ENCODE results near the gene MET. TPM values are rescaled to one million over a fixed set of nuclear protein-coding genes. Genes with fewer than 3 reads are reported as not detected.
"Not testable (repeated sequence)": the region's sequence is repeated elsewhere in the genome, so short reads cannot be mapped to it uniquely, and the experiment has no call there.

MET gene
- polyA plus RNA-seq, 2 of the 4 experiments (the other 2 are of a cell fraction) = 72.3 to 165 TPM

GRCh38 chr7:116653646-116654045, 18.4 kb upstream of the MET start:
- POLR2A ChIA-PET = interaction anchor here (1.2 kb wide), 1 partner anchor 23 kb away, joined by 3 read pairs; no protein-coding TSS in a partner anchor
- Histone ChIP-seq H3K4me1 (peaks cover 12% of the 10 kb centered on the region), H3K4me3 (no peak overlapping the region), H3K4me2 (peak overlapping the region; percentile 29), H3K27ac (peak overlapping the region in 1 of 2 experiments; percentile 23; a peak in 1 of 6 replicates), H3K9me3 (no peaks in the 10 kb centered on the region)
- CTCF ChIA-PET = interaction anchor here (0.9 to 1.6 kb wide), 4 partner anchors 18 to 157 kb away, joined by 3 to 5 read pairs (median 3); no protein-coding TSS in a partner anchor
- FAIRE-seq (no peak), DNase-seq (ENCODE audit: low read depth in 1 of 2, low spot score in 1 of 2) (no peak), ATAC-seq (no peak)
- TF ChIP-seq RARB (CRISPR knock-in tag; IDR thresholded peaks at IDR 0.05) = no peak
- WGBS (ENCODE audit: missing lambda C conversion rate) = 35% methylated on average over 2 of the region's 2 CpGs

GRCh38 chr7:116659248-116659647, 12.7 kb upstream of the MET start:
- H3K4me1 ChIP-seq; POLR2A ChIA-PET; H3K4me3 ChIP-seq; H3K27ac ChIP-seq; FAIRE-seq; DNase-seq (ENCODE audit: low read depth in 1 of 2, low spot score in 1 of 2); H3K4me2 ChIP-seq; ATAC-seq: not testable (repeated sequence)
- H3K9me3 ChIP-seq = peaks cover 11% of the 10 kb centered on the region; the same call in 1 of the 3 replicates
- CTCF ChIA-PET = interaction anchor here (1.7 kb wide), 1 partner anchor 151 kb away, joined by 6 read pairs; no protein-coding TSS in a partner anchor

DNA sequence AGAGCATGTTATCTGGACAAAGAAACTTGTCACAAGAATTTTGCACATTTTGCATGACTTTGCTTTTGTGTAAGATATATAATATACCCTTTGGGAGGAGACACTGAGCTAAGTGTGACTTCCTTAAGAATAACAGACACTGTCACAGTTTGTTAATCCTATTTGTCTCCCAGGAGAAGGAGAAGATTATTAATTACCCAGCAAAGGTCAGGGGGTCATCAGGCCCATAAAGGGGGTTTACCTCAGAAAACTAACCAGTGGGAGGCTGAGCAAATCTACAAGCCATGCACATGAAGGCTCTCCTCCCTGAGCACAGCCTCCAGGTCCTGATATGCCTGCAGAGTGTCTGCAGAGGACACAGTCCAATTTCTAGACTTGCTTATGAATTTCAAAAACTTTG, 10.1 kb upstream of the MET start:
- no peak for FAIRE-seq
- Histone ChIP-seq H3K4me1 (peaks cover 6% of the 10 kb centered on the region; the same call in 1 of the 3 replicates), H3K27ac (no peak overlapping the region), H3K9me3 (peaks cover 11% of the 10 kb centered on the region; the same call in 1 of the 3 replicates), H3K4me3 (no peak overlapping the region), H3K4me2 (no peak overlapping the region)
- no peak for TF ChIP-seq POLR2A (IDR thresholded peaks at IDR 0.05; ENCODE audit: low read length)
- no peak for TF ChIP-seq RARB (CRISPR knock-in tag; IDR thresholded peaks at IDR 0.05)
- TF ChIP-seq SMC3 (IDR thresholded peaks at IDR 0.05) = no peak
- TF ChIP-seq SREBF2 (IDR thresholded peaks at IDR 0.05) = no peak
- ChIA-PET POLR2A (no interaction called here), CTCF (interaction anchor here (0.6 to 1.3 kb wide), 3 partner anchors 10 to 70 kb away, joined by 3 to 8 read pairs (median 3); partner anchors contain the start of gene MET)
- ATAC-seq = no peak
- no peak for DNase-seq (ENCODE audit: low read depth in 1 of 2, low spot score in 1 of 2)

DNA sequence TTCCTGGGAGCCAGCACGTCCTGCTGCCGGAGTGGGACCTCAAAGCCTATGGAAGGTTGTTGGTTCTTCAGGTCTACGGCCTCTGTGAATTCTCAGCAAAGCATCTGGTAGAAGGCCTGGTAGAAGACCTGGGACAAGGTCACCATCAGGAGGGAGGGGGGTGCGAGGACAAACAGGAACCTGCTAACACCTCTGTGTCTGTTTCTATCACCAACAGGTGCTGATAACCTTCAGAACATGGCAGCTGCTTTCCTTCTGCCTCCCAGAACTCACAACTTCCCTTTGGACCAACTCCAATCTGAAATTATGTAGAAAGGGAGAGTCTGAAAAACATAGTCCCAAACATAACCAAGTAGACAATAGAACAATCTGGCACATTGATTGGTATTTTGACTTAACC, 8.3 kb upstream of the MET start:
- no peak for DNase-seq (ENCODE audit: low read depth in 1 of 2, low spot score in 1 of 2)
- no peak for ATAC-seq
- WGBS (ENCODE audit: missing lambda C conversion rate) = 95% methylated on average over 4 of the region's 4 CpGs
- CTCF ChIA-PET = interaction anchor here (0.6 to 2.1 kb wide), 5 partner anchors 41 to 405 kb away, joined by 3 to 7 read pairs (median 3); no protein-coding TSS in a partner anchor
- H3K27ac ChIP-seq = no peak overlapping the region
- no peak overlapping the region for H3K4me2 ChIP-seq
- FAIRE-seq = no peak
- peaks cover 11% of the 10 kb centered on the region; the same call in 1 of the 3 replicates for H3K9me3 ChIP-seq
- no peak overlapping the region for H3K4me3 ChIP-seq
- POLR2A ChIA-PET = no interaction called here
- peaks cover 6% of the 10 kb centered on the region; the same call in 1 of the 3 replicates for H3K4me1 ChIP-seq
- no peak for TF ChIP-seq JUNB (IDR thresholded peaks at IDR 0.05)
- TF ChIP-seq REST (IDR thresholded peaks at IDR 0.05) = no peak
- no peak for TF ChIP-seq POLR2AphosphoS2 (conservative IDR thresholded peaks at IDR 0.05; ENCODE audit: low read length)

GRCh38 chr7:116665332-116665996, 6.5 kb upstream of the MET start:
- CTCF ChIA-PET = interaction anchor here (0.6 to 2.1 kb wide), 3 partner anchors 31 to 110 kb away, joined by 3 to 7 read pairs (median 4); no protein-coding TSS in a partner anchor
- Histone ChIP-seq H3K4me3 (no peak overlapping the region), H3K9me3 (peaks cover 7% of the 10 kb centered on the region), H3K4me2 (no peak overlapping the region; the same call in 2 of the 3 replicates), H3K4me1 (peaks cover 6% of the 10 kb centered on the region; the same call in 1 of the 3 replicates), H3K27ac (no peak overlapping the region)
- FAIRE-seq = peak; percentile 46
- ATAC-seq = no peak
- no peak for DNase-seq (ENCODE audit: low read depth in 1 of 2, low spot score in 1 of 2)
- 44% methylated on average over 2 of the region's 2 CpGs for whole genome bisulfite sequencing (ENCODE audit: missing lambda C conversion rate)
- POLR2A ChIA-PET = interaction anchor here (0.7 kb wide), 1 partner anchor 13 kb away, joined by 8 read pairs; no protein-coding TSS in a partner anchor
- TF ChIP-seq CHD2 (IDR thresholded peaks at IDR 0.05; ENCODE audit: low read length, partially characterized antibody) = no peak
- no peak for TF ChIP-seq HOXB13 (CRISPR knock-in tag; IDR thresholded peaks at IDR 0.05; ENCODE audit: low read depth)
- no peak for TF ChIP-seq CHD4 (IDR thresholded peaks at IDR 0.05; ENCODE audit: borderline replicate concordance)
- no peak for TF ChIP-seq ZSCAN20 (CRISPR knock-in tag; IDR thresholded peaks at IDR 0.05)
- no peak for TF ChIP-seq FOSB (CRISPR knock-in tag; IDR thresholded peaks at IDR 0.05)
- TF ChIP-seq, protein P1, sequence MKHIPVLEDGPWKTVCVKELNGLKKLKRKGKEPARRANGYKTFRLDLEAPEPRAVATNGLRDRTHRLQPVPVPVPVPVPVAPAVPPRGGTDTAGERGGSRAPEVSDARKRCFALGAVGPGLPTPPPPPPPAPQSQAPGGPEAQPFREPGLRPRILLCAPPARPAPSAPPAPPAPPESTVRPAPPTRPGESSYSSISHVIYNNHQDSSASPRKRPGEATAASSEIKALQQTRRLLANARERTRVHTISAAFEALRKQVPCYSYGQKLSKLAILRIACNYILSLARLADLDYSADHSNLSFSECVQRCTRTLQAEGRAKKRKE (CRISPR knock-in tag; IDR thresholded peaks at IDR 0.05; ENCODE audit: low read depth) = no peak
- no peak for TF ChIP-seq REST (IDR thresholded peaks at IDR 0.05)
- TF ChIP-seq MYC (IDR thresholded peaks at IDR 0.05; ENCODE audit: borderline replicate concordance, low read length) = no peak
- no peak for TF ChIP-seq SREBF2 (IDR thresholded peaks at IDR 0.05)
- TF ChIP-seq EHMT2 (IDR thresholded peaks at IDR 0.05; ENCODE audit: low read depth) = no peak

All from A549 (cell line).